Esophagus muscularis mucosa (tissue), 4 donors: ENCODE measurements around the gene TXLNA. TPM values are rescaled to one million over a fixed set of nuclear protein-coding genes. Genes with fewer than 3 reads are reported as not detected.

Experiments
- DNase-seq: peaks from one replicate; pipeline ENCODE4 v3.0.0-alpha.2; 2017; ENCODE audit errors: extremely low spot score
- H3K27ac ChIP-seq, 4 donors: fragments of 200-600 bp; sonication (generic); replicated peaks in 1 of 4; 1 replicate in 3 of 4; 2 replicates in 1 of 4; pipeline ENCODE4 v1.5.1; 2016 to 2019; ENCODE audit warnings: mild to moderate bottlenecking in 1 of 4
- H3K27me3 ChIP-seq, 4 donors: fragments of 200-600 bp; sonication (generic); one replicate each; pipeline versions ENCODE4 v1.5.1 to v1.6.0; 2016 to 2019
- H3K36me3 ChIP-seq, 4 donors: fragments of 200-600 bp; sonication (generic); one replicate each; pipeline ENCODE4 v1.5.1; 2016 to 2019
- H3K4me1 ChIP-seq, 4 donors: fragments of 200-600 bp; sonication (generic); one replicate each; pipeline ENCODE4 v1.5.1; 2016 to 2019
- H3K4me3 ChIP-seq, 4 donors: fragments of 200-600 bp; sonication (generic); 1 replicate in 2 of 4; 2 replicates in 2 of 4; pipeline ENCODE4 v1.5.1; 2016 to 2019; ENCODE audit warnings: mild to moderate bottlenecking in 4 of 4, moderate library complexity in 1 of 4
- H3K9me3 ChIP-seq, 4 donors: fragments of 200-600 bp; sonication (generic); 1 replicate in 3 of 4; 2 replicates in 1 of 4; pipeline ENCODE4 v1.5.1; 2016 to 2019
- EP300 ChIP-seq: sonication (generic); formaldehyde crosslinking; IDR thresholded peaks from one replicate; pipeline ENCODE4 v1.6.1; 2017; ENCODE audit warnings: antibody characterized with exemption
- POLR2A ChIP-seq: fragments of 450-650 bp; IDR thresholded peaks from one replicate; pipeline ENCODE4 v1.6.1; 2017; ENCODE audit warnings: antibody characterized with exemption, moderate library complexity, mild to moderate bottlenecking, low read depth
- POLR2AphosphoS5 ChIP-seq, 2 donors: sonication (generic); formaldehyde crosslinking; IDR thresholded peaks; one replicate each; pipeline ENCODE4 v1.6.1; 2017; ENCODE audit warnings: antibody characterized with exemption in 2 of 2
- WGBS: methylation state at CpG from one replicate; pipeline ENCODE4 v1.1.5; 2018; 5-methylcytosine and 5-hydroxymethylcytosine counted together
- intact Hi-C: fragments of 100-400 bp; cut with DNase I; formaldehyde crosslinking; loops from one replicate; pipeline ENCODE4 v1.15.1; 2023
- total RNA-seq, 4 donors: library from RNA; depleted of rRNA; stranded (reverse); fragments of >200 nt; gene quantifications; one replicate each; pipeline versions ENCODE4 v1.1.0 to v1.2.1, GENCODE V29; 2016
- TF ChIP-seq, protein P1 (sequence below), 3 experiments: fragments of 200-600 bp in 2 of 3; fragments of 450-650 bp in 1 of 3; sonication (generic) in 2 of 3; IDR thresholded peaks; one replicate each; pipeline ENCODE4 v1.5.1; 2017 to 2019; ENCODE audit warnings: antibody characterized with exemption in 3 of 3, mild to moderate bottlenecking in 2 of 3, moderate library complexity in 1 of 3

TXLNA gene
- total RNA-seq, 4 donors from 2014 or later: 43.6 to 88.4 (median 70.4) TPM

- 3% methylated on average over 26 of the region's 77 CpGs for WGBS
- peak; percentile 96 for DNase-seq
- intact Hi-C loops: no loop called here
- H3K4me1 ChIP-seq: peaks cover 26 to 42% (median 38%) of the 10 kb centered on the region in 4 donors
- H3K27ac ChIP-seq: peak within 1 kb of the TSS; percentile 42 to 72 (median 57)
- TF ChIP-seq, protein P1, sequence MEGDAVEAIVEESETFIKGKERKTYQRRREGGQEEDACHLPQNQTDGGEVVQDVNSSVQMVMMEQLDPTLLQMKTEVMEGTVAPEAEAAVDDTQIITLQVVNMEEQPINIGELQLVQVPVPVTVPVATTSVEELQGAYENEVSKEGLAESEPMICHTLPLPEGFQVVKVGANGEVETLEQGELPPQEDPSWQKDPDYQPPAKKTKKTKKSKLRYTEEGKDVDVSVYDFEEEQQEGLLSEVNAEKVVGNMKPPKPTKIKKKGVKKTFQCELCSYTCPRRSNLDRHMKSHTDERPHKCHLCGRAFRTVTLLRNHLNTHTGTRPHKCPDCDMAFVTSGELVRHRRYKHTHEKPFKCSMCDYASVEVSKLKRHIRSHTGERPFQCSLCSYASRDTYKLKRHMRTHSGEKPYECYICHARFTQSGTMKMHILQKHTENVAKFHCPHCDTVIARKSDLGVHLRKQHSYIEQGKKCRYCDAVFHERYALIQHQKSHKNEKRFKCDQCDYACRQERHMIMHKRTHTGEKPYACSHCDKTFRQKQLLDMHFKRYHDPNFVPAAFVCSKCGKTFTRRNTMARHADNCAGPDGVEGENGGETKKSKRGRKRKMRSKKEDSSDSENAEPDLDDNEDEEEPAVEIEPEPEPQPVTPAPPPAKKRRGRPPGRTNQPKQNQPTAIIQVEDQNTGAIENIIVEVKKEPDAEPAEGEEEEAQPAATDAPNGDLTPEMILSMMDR (IDR thresholded peaks at IDR 0.05): no peak
- TF ChIP-seq EP300: no peak
- peak; percentile 84 to 91 for TF ChIP-seq POLR2AphosphoS5 (IDR thresholded peaks at IDR 0.05)
- H3K36me3 ChIP-seq: no peaks in the 10 kb centered on the region
- H3K4me3 ChIP-seq: peak within 1 kb of the TSS; percentile 60 to 69 (median 66)
- H3K27me3 ChIP-seq: no peaks in the 10 kb centered on the region
- H3K9me3 ChIP-seq: no peaks in the 10 kb centered on the region
Measured at GRCh38 chr1:32205401-32206370, 26.2 kb downstream of the TXLNA start, which contains the start of gene IQCC. TSS of gene IQCC (plus strand) at chr1:32205671. CDS start at chr1:32205682, 11 bp downstream.

- Histone ChIP-seq H3K36me3 (peaks cover 0 to 9% (median 0%) of the 10 kb centered on the region in 4 donors), H3K9me3 (no peaks in the 10 kb centered on the region), H3K27ac (no peak overlapping the region), H3K4me3 (no peak overlapping the region), H3K4me1 (peaks cover 13 to 27% (median 23%) of the 10 kb centered on the region in 4 donors), H3K27me3 (no peaks in the 10 kb centered on the region)
- intact Hi-C loops: no loop called here
- no peak for TF ChIP-seq POLR2AphosphoS5 (IDR thresholded peaks at IDR 0.05)
- TF ChIP-seq EP300: no peak
- no peak for TF ChIP-seq POLR2A
- TF ChIP-seq, protein P1 (IDR thresholded peaks at IDR 0.05): no peak
- DNase-seq: no peak
- WGBS: 89% methylated on average over 5 of the region's 6 CpGs
Measured at GRCh38 chr1:32208469-32208868, 29.0 kb downstream of the TXLNA start.

DNA sequence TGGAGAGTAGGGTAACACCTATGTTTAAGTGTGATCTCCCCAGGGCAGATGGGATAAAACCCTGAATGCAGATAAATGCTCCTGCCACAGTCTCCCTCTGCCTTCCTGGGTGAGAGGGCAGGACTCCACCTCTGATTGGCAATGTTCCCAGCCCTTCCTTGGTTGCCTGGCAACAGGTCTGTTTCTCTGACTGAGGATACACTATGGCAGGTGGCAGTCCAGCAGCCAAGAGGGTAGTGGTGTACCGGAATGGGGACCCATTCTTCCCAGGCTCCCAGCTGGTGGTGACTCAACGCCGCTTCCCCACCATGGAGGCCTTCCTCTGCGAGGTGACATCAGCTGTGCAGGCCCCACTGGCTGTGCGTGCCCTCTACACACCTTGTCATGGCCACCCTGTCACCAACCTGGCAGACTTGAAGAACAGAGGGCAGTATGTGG, 29.4 kb downstream of the TXLNA start, which contains the start of gene DCDC2B:
Gene DCDC2B (plus strand): TSS at position 199 of the 438 bp plus-strand sequence. CDS start 5 bp downstream, at position 204.
- H3K4me1 ChIP-seq: peaks cover 13 to 27% (median 23%) of the 10 kb centered on the region in 4 donors
- H3K9me3 ChIP-seq: no peaks in the 10 kb centered on the region
- WGBS: 69% methylated on average over 3 of the region's 5 CpGs
- no peaks in the 10 kb centered on the region for H3K27me3 ChIP-seq
- H3K36me3 ChIP-seq: peaks cover 0 to 9% (median 1%) of the 10 kb centered on the region in 4 donors
- no peak within 1 kb of the TSS for H3K4me3 ChIP-seq
- TF ChIP-seq EP300 (no peak), POLR2A (no peak), POLR2AphosphoS5 (IDR thresholded peaks at IDR 0.05) (peak in 1 of 2 donors; percentile 22)
- intact Hi-C loops: no loop called here
- DNase-seq: no peak
- no peak within 1 kb of the TSS for H3K27ac ChIP-seq

- WGBS: 75% methylated on average over 10 of the region's 10 CpGs
- peaks cover 28 to 72% (median 44%) of the 10 kb centered on the region in 4 donors for H3K36me3 ChIP-seq
- DNase-seq: no peak
- H3K27ac ChIP-seq: peak overlapping the region in 2 of 4 donors; percentile 39 to 43
- no peaks in the 10 kb centered on the region for H3K27me3 ChIP-seq
- TF ChIP-seq EP300 (no peak), POLR2AphosphoS5 (IDR thresholded peaks at IDR 0.05) (peak in 1 of 2 donors; percentile 24), POLR2A (no peak)
- TF ChIP-seq, protein P1 (IDR thresholded peaks at IDR 0.05): peak; percentile 60 to 76 (median 68)
- H3K4me3 ChIP-seq: no peak overlapping the region
- H3K9me3 ChIP-seq: no peaks in the 10 kb centered on the region
- peaks cover 7 to 26% (median 13%) of the 10 kb centered on the region in 4 donors for H3K4me1 ChIP-seq
- intact Hi-C loops: no loop called here
Measured at GRCh38 chr1:32215629-32216480, 36.4 kb downstream of the TXLNA start.
